GM12875 (cell line): Measurements from ENCODE around the gene ZDHHC14.

Experiments
- H3K4me3 ChIP-seq: one replicate; pipeline ENCODE4 v1.5.1; 2011; ENCODE audit warnings: low read depth, low read length, control low read depth
- TF ChIP-seq, protein P1 (sequence below): IDR thresholded peaks from 2 replicates; pipeline ENCODE4 v1.5.1; 2011; ENCODE audit warnings: low read depth, mild to moderate bottlenecking, control low read depth, inconsistent platforms, low read length, moderate library complexity, borderline replicate concordance; ENCODE audit not compliant: insufficient read depth

The ZDHHC14 gene

DNA sequence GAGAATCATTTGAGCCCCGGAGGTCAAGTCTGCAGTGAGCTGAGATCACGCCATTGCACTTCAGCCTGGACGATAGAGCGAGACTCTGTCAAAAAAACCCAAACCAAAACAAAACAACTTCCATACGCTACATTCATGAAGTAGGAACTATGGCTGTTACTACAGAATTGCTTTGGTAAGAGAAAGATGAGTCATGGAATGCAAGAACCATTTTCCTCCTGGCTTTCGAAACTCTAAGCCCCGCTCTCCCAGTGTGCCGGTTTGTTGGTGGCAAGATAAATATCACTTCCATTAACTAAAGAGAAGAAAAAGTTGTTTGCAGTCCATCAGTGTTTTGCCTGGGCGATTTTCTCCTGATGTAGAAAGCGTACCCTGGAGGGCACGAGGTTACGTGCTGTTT is 61.3 kb downstream of the ZDHHC14 start:
- H3K4me3 ChIP-seq = no peak overlapping the region
- TF ChIP-seq, protein P1, sequence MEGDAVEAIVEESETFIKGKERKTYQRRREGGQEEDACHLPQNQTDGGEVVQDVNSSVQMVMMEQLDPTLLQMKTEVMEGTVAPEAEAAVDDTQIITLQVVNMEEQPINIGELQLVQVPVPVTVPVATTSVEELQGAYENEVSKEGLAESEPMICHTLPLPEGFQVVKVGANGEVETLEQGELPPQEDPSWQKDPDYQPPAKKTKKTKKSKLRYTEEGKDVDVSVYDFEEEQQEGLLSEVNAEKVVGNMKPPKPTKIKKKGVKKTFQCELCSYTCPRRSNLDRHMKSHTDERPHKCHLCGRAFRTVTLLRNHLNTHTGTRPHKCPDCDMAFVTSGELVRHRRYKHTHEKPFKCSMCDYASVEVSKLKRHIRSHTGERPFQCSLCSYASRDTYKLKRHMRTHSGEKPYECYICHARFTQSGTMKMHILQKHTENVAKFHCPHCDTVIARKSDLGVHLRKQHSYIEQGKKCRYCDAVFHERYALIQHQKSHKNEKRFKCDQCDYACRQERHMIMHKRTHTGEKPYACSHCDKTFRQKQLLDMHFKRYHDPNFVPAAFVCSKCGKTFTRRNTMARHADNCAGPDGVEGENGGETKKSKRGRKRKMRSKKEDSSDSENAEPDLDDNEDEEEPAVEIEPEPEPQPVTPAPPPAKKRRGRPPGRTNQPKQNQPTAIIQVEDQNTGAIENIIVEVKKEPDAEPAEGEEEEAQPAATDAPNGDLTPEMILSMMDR = no peak

DNA sequence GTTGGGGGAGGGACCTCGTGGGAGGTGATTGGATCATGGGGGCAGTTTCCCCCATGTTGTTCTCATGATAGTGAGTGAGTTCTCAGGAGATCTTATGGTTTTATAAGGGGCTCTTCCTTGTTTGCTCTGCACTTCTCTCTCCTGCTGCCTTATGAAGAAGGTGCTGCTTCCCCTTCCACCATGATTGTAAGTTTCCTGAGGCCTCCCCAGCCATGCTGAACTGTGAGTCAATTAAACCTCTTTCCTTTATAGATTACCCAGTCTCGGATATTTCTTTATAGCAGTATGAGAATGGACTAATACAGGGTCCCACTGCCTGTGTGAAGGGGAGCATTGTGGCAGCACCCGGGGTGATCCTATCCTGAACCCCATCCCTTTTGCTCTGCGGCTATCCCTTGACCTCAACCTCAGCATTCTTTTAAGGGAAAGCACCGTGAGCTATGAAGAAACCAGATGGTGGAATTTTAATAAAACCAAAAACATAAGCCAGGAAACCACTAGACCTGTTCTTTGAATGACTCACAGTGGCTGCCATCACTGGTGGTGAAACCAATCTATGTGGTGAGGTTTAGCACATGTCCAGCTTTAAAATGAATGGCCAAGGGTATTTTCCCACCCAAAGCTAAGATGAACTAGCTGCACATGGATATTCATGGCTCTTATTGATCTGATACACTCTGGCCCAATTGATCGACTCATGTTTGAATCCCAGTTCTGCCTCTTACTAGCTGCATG is 62.2 kb downstream of the ZDHHC14 start:
- H3K4me3 ChIP-seq = no peak overlapping the region

DNA sequence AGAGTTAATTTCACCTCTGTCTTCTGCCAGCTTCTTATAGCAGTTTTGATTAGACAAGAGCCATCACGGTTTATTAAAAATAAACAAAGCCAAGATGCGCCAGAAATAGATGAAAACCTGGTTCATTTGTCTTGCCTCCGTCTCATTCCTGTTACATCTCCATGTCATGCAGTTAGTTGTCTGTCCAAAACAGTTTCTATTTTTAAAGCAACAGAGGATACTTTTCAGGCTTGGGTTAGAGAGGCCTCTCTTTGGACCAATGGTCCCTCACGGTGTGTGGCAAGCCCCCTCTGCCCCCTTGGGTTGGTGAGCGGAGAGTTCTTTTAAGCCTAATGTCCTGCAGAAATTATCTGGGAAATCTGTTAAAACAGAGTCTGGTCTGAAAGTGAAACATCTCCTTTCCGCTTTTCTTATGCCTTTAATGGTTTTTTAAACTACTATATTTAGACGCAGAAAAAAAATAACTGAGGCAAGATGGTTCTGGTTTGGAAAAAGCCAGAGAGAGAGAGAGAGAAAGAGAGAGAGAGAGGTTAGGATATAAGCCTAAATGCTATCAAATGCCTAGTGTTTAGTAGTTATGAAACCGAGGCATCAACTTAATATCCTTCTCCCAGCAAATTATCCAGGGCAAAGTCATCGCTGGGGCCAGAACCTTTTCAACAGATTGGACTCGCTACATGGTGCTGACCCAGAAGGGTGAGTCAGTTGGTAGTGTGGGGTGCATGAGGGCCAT is 64.5 kb downstream of the ZDHHC14 start:
- no peak overlapping the region for H3K4me3 ChIP-seq
- TF ChIP-seq, protein P1 = no peak

More for the DNA sequence above, 62.2 kb downstream of the ZDHHC14 start:
- TF ChIP-seq, protein P1 = no peak

DNA sequence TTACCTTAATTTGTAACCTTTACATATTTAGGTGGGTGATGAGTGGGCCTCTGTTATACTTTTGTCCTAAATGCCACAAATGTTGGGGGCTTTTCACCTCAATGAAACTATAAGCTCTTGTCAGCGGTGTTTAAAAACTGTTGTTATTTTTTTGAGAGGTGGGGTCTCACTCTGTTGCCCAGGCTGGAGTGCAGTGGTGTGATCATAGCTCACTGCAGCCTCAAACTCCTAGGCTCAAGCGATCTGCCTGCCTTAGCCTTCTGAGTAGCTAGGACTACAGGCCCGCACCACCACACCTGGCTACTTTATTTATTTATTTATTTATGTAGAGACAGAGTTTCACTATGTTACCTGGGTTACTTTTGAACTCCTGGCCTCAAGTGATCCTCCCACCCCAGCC is 66.7 kb downstream of the ZDHHC14 start:
- TF ChIP-seq, protein P1 = no peak
- H3K4me3 ChIP-seq = no peak overlapping the region

DNA sequence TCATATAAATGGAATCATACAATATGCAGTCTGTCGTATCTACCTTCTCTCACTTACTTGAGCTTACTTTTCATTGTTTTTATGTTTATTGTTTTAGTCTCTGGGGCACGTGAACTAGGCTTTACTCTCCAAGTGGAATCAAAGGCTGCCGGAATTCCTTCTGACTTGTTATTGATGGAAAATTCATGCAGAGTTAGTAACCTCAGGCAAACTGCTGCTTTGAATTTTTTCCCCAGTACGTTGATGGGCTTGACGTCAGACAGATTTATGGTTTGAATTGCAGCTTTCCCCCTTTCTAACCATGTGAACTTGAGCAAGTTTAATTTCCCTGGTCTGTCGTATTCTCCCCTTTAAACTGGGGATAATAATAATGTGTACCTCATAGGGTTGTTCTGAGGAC is 68.6 kb downstream of the ZDHHC14 start:
- TF ChIP-seq, protein P1 = no peak
- no peak overlapping the region for H3K4me3 ChIP-seq

DNA sequence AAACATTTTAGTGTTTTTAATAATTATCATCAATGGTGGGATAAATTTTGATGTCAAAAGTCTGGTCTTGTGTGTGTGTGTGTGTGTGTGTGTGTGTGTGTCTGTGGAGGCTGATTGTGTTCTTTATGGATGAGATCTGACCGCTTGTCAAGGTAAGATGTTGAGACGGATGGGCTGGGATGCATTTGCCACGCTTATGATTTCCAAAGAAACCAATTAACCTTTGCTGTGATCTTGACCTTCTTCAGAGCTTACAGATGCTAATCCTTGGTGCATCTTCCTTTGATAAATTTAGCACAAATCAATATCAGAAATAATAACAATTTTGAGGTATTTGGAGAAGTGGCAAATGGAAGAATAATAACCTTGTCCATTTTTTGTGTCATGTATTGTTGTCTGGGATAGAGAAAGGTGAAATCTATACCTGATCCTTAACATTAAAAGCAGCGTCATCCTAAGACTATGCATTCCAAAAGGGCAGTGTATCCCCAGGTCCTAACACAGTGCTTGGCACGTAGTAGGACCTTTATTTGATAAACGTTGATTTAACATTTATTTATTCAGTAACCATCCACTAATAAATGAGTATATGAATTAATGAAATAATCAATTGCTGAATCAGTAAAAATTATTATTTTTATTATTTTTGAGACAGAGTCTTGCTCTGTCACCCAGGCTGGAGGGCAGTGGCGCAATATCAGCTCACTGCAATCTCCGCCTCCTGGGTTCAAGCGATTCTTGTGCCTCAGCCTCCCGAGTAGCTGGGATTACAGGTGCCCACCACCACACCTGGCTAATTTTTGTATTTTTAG is 70.1 kb downstream of the ZDHHC14 start:
- TF ChIP-seq, protein P1 = no peak
- no peak overlapping the region for H3K4me3 ChIP-seq
